Measurements from ENCODE around the gene LEMD2. TPM values are rescaled to one million over a fixed set of nuclear protein-coding genes. Genes with fewer than 3 reads are reported as not detected.

LEMD2 gene
- total RNA-seq, 3 donors from 2014 or later: 42.2 to 69.1 (median 59.0) TPM

DNA sequence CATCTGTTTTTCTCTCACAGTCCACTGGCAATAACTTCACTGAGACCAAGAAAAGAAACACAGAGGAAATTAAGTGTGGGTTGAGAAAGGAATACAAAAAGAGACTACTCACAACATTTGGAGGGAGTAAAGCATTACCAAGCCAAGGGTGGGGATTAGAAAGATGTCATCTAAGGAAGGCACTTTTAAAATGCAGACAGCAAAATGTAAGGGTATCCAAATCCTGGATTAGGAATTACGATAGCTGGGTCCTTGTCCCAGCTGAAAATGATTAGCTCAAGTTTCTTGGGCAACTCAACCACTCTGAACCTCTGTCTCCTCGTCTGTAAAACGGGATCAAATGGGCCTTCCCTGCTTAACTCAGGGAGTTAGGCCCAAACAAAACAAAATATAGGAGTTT is 2.2 kb downstream of the LEMD2 start:
- Histone ChIP-seq H3K4me3 (peak overlapping the region in 1 of 3 donors; percentile 94), H3K36me3 (peaks cover 5% of the 10 kb centered on the region), H3K4me1 (peaks cover 0 to 21% of the 10 kb centered on the region in 2 donors), H3K27ac (peak overlapping the region; percentile 96 to 97), H3K27me3 (no peaks in the 10 kb centered on the region), H3K9me3 (no peaks in the 10 kb centered on the region)
- intact Hi-C loops (cut with DNase I; ENCODE audit: low total_unique reads): loop anchor here (5.0 kb wide), 1 partner anchor 834 kb away; the partner anchor contains the start of gene HLA-DMA
- TF ChIP-seq, protein P1, sequence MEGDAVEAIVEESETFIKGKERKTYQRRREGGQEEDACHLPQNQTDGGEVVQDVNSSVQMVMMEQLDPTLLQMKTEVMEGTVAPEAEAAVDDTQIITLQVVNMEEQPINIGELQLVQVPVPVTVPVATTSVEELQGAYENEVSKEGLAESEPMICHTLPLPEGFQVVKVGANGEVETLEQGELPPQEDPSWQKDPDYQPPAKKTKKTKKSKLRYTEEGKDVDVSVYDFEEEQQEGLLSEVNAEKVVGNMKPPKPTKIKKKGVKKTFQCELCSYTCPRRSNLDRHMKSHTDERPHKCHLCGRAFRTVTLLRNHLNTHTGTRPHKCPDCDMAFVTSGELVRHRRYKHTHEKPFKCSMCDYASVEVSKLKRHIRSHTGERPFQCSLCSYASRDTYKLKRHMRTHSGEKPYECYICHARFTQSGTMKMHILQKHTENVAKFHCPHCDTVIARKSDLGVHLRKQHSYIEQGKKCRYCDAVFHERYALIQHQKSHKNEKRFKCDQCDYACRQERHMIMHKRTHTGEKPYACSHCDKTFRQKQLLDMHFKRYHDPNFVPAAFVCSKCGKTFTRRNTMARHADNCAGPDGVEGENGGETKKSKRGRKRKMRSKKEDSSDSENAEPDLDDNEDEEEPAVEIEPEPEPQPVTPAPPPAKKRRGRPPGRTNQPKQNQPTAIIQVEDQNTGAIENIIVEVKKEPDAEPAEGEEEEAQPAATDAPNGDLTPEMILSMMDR (IDR thresholded peaks at IDR 0.05): no peak
- TF ChIP-seq POLR2A (IDR thresholded peaks at IDR 0.05) (no peak), POLR2AphosphoS5 (IDR thresholded peaks at IDR 0.05) (no peak)
- no peak for DNase-seq (ENCODE audit: low spot score in 2 of 2)

DNA sequence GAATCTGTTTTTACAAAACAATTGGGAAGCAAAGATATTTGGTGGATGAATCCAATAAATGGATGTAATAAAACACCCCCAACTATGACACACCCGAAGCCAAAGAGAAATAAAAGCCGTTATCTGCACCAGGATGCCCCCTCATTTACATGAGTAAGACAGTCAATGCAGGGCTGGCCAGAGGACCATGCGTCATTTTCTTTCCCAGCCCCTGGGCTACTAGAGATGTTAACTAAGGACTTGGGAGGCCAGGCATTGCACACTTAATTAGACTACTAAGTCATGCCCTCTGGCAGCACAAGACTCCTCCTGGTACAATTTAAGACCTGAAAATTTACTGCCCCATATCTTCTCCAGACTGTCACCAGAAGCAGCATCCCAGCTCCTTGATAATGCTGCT is 3.2 kb downstream of the LEMD2 start:
- Histone ChIP-seq H3K27me3 (no peaks in the 10 kb centered on the region), H3K27ac (peak overlapping the region in 1 of 2 donors; percentile 62), H3K4me1 (peaks cover 0 to 21% of the 10 kb centered on the region in 2 donors), H3K9me3 (no peaks in the 10 kb centered on the region), H3K4me3 (peak overlapping the region in 1 of 3 donors; percentile 21), H3K36me3 (peaks cover 5% of the 10 kb centered on the region)
- no peak for DNase-seq (ENCODE audit: low spot score in 2 of 2)
- TF ChIP-seq POLR2A (IDR thresholded peaks at IDR 0.05): no peak
- TF ChIP-seq, protein P1 (IDR thresholded peaks at IDR 0.05): no peak
- no peak for TF ChIP-seq POLR2AphosphoS5 (IDR thresholded peaks at IDR 0.05)
- intact Hi-C loops (cut with DNase I; ENCODE audit: low total_unique reads): loop anchor here (5.0 kb wide), 1 partner anchor 833 kb away; the partner anchor contains the start of gene HLA-DMA

DNA sequence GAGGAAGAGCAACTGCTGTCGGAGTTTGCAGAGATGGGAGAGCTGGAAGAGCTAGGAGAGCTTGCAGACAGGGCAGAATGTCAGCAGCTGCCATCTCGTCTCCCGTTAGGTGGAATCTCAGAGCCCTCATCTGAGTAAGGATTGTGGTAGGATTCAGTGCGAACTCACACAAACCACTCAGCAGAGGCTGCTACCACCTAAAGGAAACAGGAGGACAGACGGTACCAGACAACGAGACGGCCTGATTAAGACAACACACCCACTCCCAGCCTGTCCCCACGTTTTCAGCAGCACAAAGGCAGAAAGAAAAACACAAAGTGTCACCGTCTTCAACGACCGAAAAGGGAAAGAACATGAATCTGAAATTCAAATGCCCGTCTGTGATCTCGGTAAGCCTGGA is 4.1 kb downstream of the LEMD2 start:
- intact Hi-C loops (cut with DNase I; ENCODE audit: low total_unique reads): loop anchor here (5.0 kb wide), 1 partner anchor 832 kb away; the partner anchor contains the start of gene HLA-DMA
- no peaks in the 10 kb centered on the region for H3K27me3 ChIP-seq
- no peaks in the 10 kb centered on the region for H3K9me3 ChIP-seq
- DNase-seq (ENCODE audit: low spot score in 2 of 2): no peak
- no peak for TF ChIP-seq POLR2AphosphoS5 (IDR thresholded peaks at IDR 0.05)
- no peak for TF ChIP-seq POLR2A (IDR thresholded peaks at IDR 0.05)
- TF ChIP-seq, protein P1 (IDR thresholded peaks at IDR 0.05): no peak
- peaks cover 0 to 21% of the 10 kb centered on the region in 2 donors for H3K4me1 ChIP-seq
- peak overlapping the region in 1 of 3 donors; percentile 21 for H3K4me3 ChIP-seq
- H3K36me3 ChIP-seq: peaks cover 5% of the 10 kb centered on the region
- peak overlapping the region in 1 of 2 donors; percentile 44 for H3K27ac ChIP-seq

DNA sequence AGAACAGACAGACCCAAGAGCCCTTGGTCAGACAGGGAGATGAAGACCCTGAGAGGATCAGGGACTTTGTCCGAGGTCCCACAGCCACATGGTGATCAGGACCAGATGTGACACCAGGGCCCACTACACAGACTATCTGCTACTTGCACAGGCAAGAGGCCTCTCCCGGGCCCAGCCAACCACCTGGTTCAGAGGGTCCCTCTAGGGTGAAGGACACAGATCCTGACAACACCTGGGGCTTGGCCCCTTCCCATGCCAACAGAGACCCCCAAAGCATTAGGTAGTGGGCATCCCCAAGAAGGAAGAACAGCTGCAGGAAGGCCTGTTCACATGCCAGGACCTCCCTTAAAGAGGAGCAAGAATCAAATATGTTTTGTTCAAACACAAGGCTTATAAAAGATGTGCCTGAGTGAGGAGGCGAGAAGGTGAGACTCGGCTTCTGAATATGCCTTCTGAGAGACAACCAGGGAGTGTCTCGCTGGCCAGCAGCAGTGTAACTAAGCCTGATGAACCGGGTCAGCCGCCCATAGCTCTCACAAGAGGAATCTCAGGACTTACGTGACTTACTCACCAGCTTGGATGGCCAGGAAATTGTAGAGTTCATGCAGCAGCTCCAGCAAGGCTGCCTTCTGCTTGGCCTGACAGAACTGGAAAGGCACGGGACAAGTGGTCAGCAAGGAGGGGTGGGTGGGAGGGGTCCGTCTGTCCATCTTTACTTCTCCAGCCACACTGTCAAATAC is 5.0 kb downstream of the LEMD2 start:
- no peak for DNase-seq (ENCODE audit: low spot score in 2 of 2)
- no peak for TF ChIP-seq POLR2A (IDR thresholded peaks at IDR 0.05)
- TF ChIP-seq, protein P1 (IDR thresholded peaks at IDR 0.05): no peak
- H3K9me3 ChIP-seq: no peaks in the 10 kb centered on the region
- H3K27me3 ChIP-seq: no peaks in the 10 kb centered on the region
- H3K36me3 ChIP-seq: peaks cover 12% of the 10 kb centered on the region
- no peak overlapping the region for H3K4me3 ChIP-seq
- H3K27ac ChIP-seq: no peak overlapping the region
- intact Hi-C loops (cut with DNase I; ENCODE audit: low total_unique reads): no loop called here
- peaks cover 0 to 21% of the 10 kb centered on the region in 2 donors for H3K4me1 ChIP-seq

DNA sequence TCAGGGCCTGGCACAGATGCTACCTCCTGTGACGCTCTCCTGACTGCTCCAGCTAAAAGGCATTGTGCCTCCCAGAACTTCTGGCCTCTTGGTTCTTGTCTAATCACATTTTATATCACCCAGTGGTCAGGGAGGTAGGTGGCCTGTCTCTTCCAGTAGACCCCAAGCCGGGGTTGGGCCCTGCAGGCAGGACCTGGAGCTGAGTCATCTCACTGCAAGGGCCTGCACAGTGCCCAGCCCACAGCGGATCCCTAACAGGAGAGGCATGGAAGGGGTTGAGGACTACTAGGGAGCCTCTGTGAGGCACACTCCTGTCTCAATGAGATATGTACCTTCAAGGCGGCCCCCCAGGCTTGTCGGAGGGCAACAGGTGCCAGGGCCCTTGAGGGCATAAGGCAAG is 6.4 kb downstream of the LEMD2 start:
- Histone ChIP-seq H3K9me3 (no peaks in the 10 kb centered on the region), H3K27ac (no peak overlapping the region), H3K4me1 (peaks cover 0 to 18% of the 10 kb centered on the region in 2 donors), H3K4me3 (no peak overlapping the region), H3K27me3 (no peaks in the 10 kb centered on the region), H3K36me3 (peaks cover 22% of the 10 kb centered on the region)
- TF ChIP-seq, protein P1 (IDR thresholded peaks at IDR 0.05): no peak
- TF ChIP-seq POLR2AphosphoS5 (IDR thresholded peaks at IDR 0.05) (no peak), POLR2A (IDR thresholded peaks at IDR 0.05) (no peak)
- intact Hi-C loops (cut with DNase I; ENCODE audit: low total_unique reads): no loop called here
- DNase-seq (ENCODE audit: low spot score in 2 of 2): no peak
